ENCODE data around the gene RRP8.

GRCh38 chr11:6576471-6577373 is 26.7 kb downstream of the RRP8 start:
- TF ChIP-seq POLR2A (IDR thresholded peaks at IDR 0.05; ENCODE audit: low read depth, low read length) (no peak), EGR1 (IDR thresholded peaks at IDR 0.05; ENCODE audit: borderline replicate concordance in 1 of 2, low read depth in 2 of 2, low read length in 2 of 2) (no peak), RFX5 (IDR thresholded peaks at IDR 0.05; ENCODE audit: low read depth, low read length) (no peak), KDM1A (IDR thresholded peaks at IDR 0.05; ENCODE audit: borderline replicate concordance) (no peak), FOXM1 (IDR thresholded peaks at IDR 0.05; ENCODE audit: low read depth, low read length) (no peak), NKRF (conservative IDR thresholded peaks at IDR 0.05) (no peak), EP300 (IDR thresholded peaks at IDR 0.05; ENCODE audit: borderline replicate concordance in 1 of 2, control insufficient read depth in 1 of 2, low read depth in 2 of 2, low read length in 2 of 2) (no peak), SIN3A (IDR thresholded peaks at IDR 0.05; ENCODE audit: low read depth, low read length) (no peak), REST (IDR thresholded peaks at IDR 0.05; ENCODE audit: low read depth, low read length) (no peak), EZH2 (IDR thresholded peaks at IDR 0.05; ENCODE audit: borderline replicate concordance, control insufficient read depth, low read depth, low read length) (no peak), NFYB (IDR thresholded peaks at IDR 0.05; ENCODE audit: insufficient read depth, low read depth, low read length) (no peak)

All from GM12878 (cell line).